Ishikawa (cell line): ENCODE results near the gene GAL3ST1.

Source experiments
- EGR1 ChIP-seq: IDR thresholded peaks from 2 replicates; pipeline ENCODE4 v1.6.1; 2012
- EP300 ChIP-seq: IDR thresholded peaks from 2 replicates; pipeline ENCODE4 v1.6.1; 2012; ENCODE audit warnings: borderline replicate concordance
- TCF12 ChIP-seq: IDR thresholded peaks from 2 replicates; pipeline ENCODE4 v1.6.1; 2012; ENCODE audit warnings: low read depth

GRCh38 chr22:30516731-30517130 lies 57.7 kb downstream of the GAL3ST1 start:
- TF ChIP-seq EGR1 = no peak
- TF ChIP-seq EP300 = no peak
- no peak for TF ChIP-seq TCF12
